NCI-H748 (cell line): Measurements from ENCODE around the gene PARP16.

Experiments
- DNase-seq: peaks from one replicate; lab custom pipeline; 2025; ENCODE audit not compliant: unreplicated experiment; lab: John Stamatoyannopoulos, UW

The PARP16 gene

DNA sequence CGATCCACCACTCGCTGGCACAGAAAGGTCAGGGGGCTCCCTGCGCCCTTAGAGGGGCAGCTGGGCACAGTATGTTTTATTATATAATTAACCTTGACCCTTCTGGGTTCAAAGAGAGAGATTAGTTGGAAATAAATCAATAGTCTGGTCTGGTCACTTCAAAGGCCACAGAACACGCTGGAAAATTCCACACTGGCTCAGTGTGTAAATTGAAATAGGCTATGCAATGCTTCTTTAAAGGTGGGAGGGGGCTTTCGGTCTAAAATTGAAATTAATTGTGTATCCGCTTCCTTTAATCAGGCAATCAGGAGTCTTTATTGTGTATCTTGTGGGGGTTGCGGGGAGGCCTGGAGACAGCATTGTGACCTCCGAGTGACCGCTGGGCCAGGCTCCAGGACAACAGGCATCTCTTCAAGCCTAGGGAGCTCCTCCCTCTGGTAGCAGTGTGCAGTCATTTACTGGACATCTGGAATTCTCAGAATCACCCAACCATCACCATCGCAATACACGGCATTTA lies 25.8 kb upstream of the PARP16 start:
- DNase-seq, result no peak

DNA sequence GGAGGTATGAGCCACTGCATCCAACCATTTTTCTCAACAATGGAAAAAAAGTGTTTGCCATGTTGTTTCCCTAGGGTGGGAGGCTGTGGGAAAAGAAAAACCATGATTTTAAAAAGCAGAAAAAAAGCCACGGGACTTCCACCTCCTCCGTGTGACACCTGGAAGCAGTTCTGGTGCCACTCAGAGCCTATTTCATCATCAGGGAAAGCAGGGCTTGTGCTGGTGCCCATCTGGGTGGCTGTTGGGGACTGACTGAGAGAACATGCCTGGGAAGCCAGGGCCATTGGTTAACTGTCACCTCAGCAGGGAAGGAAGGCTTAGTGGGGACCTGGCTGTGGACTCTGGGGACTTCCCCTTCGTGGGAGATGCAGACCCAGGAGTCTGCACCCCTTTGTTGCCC lies 25.1 kb upstream of the PARP16 start:
- no peak for DNase-seq

DNA sequence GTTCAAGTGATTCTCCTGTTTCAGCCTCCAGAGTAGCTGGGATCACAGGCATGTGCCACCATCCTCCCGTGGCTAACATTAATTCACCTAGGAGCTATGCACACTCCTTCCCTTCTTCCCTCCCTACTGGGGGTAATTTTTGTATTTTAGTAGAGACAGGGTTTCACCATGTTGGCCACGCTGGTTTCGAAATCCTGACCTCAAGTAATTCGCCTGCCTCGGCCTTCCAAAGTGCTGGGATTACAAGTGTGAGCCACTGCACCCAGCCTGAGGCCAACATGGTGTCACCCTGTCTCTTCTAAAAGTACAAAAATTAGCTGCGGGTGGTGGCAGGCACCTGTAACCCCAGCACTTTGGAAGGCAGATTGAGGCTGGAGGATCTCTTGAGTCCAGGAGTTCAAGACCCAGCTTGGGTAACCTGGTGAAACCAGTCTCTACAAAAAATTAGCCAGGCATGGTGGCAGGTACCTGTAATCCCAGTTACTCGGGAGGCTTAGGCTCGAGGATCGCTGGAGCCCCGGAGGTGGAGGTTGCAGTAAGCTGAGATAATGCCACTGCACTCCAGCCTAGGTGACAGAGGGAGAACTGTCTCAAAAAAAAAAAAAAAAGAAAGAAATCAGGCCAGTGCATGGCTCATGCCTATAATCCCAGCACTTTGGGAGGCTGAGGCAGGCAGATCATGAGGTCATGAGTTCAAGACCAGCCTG lies 23.9 kb upstream of the PARP16 start:
- no peak for DNase-seq

DNA sequence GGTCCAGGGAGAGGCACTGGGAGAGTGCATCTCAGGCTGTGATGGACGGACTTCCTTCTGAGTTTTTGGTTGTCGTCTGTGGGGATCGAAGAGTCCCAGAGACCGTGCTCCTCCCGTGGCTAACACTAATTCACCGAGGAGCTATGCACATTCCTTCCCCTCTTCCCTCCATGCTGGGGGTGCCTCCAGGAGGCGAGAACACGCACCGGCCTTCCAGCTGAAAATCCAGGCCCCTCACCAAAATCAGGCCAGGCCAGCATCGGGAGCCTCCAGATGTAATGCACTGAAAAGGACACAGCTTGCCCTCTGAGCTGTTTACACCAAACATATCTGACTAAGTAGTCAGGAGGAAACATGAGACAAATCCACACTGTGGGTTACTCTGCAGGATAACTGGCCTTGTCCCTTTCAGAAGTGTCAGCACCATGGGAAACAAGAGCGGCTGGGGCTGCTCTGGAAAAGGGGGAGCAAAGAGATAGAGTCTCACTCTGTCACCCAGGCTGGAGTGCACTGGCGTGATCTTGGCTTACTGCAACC lies 23.3 kb upstream of the PARP16 start:
- no peak for DNase-seq

DNA sequence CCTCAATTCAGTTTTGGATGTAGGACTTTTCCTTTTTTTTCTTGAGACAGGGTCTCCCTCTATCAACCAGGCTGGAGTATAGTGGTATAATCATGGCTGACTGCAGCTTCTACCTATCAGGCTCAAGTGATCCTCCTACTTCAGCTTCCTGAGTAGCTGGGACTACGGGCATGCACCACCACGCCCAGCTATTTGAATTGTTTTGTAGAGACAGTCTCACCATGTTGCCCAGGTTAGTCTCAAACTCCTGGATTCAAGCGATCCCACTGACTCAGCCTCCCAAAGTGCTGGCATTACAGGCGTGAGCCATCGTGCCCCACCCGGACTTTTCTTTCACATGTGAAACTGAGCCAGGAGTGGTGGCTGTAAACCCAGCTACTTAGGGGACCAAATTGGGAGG lies 21.3 kb upstream of the PARP16 start:
- DNase-seq, result no peak

DNA sequence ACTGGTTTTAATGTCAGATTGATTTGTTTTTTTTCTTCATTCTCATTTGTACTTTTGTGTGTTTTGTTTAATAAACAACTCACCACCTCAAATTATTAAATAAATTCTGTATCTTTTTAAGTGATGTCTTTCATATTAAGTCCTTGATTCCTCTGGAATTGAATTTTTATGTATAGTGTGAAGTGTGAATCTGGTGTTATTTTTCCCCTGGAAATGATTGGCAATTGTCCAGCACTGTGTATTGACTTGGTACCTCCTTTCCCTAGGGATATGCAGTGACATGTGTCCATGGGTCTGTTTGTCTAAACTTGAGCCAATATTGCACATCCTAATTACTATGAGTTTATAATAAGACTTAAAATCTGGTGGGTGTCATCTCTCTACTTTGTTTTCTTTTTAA lies 19.9 kb upstream of the PARP16 start:
- DNase-seq, result peak; percentile 13

DNA sequence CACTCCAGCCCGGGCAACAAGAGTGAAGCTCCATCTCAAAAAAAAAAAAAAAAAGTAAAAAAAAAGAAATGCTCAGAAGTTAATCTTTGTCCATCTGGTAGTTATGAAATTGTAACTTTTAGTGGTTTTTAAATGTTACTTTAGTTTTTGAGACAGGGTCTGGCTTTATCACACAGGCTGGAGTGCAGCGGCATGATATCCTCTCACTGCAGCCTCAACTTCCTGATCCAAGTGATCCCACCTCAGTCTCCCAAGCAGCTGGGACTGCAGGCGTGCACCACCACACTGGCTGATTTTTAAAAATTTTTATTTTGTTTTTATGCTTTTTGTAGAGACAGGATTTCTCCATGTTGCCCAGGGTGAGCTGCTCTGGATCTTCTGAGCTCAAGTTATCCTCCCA lies 19.1 kb upstream of the PARP16 start:
- DNase-seq, result no peak

DNA sequence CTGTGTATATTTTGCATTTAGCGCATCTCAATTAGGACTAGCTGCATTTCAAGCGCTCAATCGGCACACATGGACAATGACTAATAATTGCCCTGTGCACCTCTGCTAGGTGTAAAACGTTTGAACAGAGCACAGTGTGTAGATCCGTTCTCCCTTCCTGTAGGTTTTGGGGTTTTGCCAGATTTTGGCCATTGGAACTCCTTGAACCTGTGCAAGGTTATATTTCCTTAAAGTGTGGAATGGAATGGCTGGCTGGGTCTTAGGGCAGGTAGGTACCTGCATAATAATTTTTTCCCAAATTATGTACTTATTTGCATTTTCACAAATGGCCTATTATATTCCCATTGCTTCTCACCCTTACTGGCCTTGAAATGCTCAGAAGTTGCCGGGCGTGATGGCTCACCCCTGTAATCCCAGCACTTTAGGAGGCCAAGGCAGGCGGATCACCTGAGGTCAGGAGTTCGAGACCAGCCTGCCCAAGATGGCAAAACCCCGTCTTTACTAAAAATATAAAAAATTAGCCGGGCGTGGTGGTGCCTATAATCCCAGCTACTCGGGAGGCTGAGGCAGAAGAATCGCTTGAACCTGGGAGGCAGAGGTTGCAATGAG lies 18.6 kb upstream of the PARP16 start:
- DNase-seq, result no peak

DNA sequence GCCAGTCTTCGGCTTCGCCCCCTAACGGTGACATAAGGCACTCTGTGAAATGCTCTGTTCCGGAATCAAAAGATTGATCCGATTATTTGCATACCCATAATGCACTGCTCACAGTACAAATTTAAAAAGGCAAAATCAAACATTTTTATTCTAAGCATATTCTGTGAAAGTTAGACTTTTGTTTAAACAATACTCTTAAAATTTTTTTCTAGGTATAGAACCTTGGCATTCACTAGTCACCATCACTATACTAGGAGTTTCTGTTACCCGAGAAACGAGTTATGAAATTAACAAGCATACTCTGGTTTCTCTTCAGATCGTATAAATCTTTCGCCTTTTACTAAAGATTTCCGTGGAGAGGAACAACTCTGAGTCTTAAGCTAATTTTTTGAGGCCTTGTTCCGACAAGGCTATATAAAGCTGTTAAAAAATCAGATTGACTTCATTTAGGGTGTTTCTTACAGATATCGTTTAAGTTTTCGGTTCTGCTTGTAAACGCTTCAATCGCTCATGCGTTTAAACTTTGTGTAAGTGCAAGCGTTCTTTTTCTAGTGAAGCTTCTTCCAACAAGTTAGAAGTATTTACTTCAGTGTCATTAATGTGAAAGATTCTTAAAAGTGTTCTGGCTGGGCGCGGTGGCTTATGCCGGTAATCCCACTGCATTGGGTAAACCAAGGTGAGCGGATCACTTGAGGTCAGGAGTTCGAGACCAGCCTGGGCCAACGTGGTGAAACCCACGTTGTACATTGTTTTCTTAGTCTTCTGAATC lies 17.9 kb upstream of the PARP16 start, which contains the start of gene RNU5B-1:
Gene RNU5B-1 (plus strand): TSS at position 297 of the 769 bp plus-strand sequence.
- DNase-seq, result peak; percentile 93

DNA sequence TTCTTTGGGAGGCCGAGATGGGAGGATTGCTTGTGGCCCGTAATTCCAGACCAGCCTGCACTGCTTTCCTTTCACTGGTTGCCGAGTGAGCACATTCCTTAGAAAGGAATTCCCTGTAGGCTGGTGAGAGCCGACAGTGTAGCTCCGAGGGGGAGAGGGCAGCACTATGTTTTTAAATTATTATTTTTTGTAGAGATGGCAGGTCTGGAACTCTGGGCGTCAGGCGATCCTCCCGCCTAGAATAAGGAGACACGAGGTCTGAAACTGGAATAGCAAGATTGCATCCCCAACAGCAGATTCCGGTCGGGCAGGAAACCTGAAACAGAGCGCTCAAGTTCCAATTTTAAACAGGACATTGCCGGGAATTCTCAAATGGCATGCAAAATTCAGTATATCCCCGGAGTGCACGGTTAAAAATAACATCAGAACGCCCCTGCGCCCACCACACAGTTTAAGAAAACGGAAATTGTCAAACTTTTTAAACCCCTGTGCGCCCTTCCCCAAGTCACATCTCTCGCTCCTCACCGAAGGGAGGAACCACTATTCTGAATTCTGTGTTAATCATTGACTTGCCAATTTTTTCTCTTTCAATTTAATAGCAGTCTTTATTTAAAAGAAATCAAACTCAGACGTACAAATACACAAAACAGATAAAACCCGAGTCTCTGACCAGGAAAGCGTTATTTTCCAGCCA lies 17.2 kb upstream of the PARP16 start:
- DNase-seq, result peak; percentile 63

DNA sequence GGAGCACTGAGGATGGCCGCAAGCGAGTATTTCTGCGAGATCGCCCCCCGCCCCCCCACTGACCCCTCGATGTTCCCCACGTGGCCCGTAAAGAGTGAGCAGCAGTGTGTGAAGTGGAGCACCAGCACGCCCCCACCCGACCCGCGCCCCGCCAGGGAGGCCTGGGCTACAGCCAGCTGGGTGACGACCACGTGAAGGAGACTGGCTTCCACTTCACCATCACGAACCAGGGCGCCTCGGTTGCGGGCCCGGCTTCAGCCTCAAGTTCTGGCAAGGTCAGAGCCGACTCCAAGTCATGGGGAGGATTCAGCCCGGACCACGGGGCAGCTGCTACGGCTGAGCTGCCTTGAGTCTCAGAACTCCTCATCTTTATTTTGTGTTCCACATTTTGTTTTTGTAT lies 15.4 kb upstream of the PARP16 start:
- no peak for DNase-seq

DNA sequence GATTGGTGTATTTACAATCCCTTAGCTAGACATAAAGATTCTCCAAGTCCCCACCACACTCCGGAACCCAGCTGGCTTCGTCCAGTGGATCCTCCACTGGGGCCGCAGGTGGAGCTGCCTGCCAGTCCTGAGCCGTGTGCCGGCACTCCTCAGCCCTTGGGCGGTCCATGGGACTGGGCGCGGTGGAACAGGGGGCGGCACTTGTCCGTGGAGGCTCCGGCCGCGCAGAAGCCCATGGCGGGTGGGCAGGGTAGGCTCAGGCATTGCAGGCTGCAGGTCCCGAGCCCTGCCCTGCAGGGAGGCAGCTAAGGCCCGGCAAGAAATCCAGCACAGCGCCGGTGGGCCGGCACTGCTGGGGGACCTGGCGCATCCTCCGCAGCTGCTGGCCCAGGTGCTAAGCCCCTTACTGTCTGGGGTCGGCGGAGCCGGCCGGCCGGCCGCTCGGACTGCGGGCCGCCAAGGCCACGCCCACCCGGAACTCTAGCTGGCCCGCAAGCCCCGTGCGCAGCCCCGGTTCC lies 14.3 kb upstream of the PARP16 start:
- DNase-seq, result no peak

DNA sequence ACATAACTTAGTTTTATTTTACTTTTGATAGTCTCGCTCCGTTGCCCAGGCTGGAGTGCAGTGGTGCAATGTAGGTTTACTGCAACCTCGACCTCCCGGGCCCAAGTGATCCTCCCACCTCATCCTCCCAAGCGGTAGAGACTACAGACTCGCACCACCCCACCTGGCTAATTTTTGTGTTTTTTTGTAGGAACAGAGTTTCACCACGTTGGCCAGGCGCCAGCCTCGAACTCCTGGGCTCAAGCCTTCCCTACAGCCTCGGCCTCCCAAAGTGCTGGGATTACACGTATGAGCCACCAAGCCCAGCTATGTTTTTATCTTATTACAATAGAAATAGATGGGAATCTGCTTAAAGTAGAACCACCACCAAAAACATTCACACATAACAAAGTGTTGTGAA lies 12.0 kb upstream of the PARP16 start:
- DNase-seq, result no peak

DNA sequence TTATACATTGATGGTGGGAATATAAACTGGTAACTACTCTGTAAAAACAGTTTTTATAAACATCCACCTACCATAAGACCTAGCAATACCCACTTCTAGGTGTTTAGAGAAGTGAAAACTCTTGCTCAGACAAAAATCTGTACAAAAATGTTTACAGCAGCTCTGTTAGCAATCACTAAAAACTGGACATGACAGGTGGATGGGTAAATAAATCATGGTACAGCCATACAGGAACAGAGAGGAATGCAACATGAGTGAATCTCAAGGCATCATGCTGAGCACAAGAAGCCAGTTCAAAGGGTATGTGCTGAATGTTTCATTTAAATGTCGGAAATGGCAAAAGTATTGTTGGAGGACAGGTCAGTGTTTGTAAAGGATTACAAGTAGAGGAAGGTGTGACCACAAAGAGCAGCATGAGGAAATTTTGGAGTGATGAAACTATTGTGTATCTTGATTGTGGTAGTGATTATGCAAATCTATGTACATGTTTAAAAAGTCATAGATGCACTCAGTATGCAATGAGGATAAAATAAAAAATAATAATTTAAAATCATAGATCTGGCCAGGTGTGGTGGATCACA lies 6.3 kb upstream of the PARP16 start:
- no peak for DNase-seq

DNA sequence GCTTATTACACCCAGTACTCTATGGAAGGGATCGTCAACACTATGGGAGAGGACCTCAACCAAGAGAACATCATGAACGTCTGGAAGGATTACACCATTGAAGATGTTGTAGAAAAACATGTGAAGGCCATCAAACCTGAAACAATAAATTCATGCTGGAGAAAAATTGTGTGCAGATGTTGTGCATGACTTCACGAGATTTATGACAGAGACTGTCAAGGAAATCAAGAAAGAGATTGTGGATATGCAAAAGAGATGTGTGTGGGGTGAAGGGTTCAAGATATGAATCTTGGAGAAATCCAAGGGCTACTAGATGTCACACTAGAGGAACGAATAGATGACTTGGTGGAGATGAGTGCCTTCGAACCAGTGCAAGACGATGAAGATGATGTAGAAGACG lies 3.5 kb upstream of the PARP16 start:
- no peak for DNase-seq

DNA sequence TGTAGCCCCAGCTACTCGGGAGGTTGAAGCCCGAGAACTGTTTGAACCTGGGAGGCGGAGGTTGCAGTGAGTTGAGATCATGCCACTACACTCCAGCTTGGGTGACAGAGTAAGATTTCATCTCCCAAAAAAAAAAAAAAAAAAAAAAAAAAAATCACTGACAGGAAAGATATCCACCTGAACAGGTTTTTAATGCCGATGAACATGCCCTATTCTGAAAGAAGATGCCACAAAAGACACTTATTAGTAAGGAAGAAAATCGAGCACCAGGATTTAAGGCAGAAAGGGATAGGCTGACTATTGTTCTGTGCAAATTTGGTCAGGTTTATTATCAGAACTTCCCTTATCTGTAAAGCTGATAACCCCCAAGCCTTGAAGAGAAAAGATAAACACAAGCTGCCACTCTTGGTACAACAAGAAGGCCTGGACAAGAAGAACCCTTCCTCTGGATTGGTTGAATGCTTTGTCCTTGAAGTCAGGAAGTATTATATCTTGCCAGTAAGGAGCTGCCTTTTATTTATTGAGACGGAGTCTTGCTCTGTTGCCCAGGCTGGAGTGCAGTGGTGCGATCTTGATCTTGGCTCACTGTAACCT lies 2.7 kb upstream of the PARP16 start:
- no peak for DNase-seq

DNA sequence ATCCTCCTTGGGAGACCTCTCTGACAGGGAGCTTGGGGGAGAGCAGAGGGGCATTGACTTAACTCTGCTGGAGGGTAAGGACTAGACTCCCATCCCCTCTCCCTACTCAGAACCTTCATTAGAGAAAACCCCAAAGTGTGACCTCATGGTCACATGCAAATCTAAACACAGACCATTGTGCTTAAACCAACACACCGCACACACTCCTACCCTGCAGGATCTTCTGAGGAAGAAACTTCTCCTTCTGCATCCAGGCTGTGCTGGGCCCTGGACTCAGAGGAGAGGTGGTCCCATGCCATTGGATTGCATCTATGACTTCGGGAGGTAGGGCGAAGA lies 805 bp upstream of the PARP16 start:
- no peak for DNase-seq

DNA sequence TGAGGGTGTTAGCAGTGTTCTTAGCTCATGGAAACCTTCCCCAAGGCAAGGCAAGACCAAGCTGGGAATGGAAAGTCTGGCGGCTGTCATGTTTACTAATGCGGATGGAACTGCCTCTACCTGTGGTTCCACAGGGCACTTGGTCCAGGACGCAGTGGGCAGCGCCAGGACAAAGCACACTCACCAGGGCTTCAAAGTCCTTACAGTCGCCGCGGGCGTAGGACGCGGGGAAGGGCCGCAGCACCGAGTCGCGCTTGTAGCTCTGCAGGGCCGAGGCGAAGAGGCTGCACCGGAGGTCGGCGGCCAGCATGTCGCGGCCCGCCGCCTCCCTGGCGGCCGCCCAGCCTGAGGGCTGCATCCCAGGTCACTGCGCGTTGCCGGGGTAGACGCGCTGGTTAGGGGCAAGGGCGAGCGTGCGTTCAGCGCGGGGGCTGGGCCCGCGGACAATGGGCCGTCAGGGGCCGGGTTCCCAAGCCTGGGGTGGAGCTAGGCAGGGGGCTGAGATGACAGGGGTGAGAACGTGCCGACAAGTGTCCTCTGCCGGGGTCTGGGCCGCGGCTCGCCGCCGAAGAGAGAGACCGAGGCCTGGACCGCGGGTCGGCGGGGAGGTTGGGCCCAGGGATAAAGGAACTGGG lies 497 bp downstream of the PARP16 start:
- no peak for DNase-seq

DNA sequence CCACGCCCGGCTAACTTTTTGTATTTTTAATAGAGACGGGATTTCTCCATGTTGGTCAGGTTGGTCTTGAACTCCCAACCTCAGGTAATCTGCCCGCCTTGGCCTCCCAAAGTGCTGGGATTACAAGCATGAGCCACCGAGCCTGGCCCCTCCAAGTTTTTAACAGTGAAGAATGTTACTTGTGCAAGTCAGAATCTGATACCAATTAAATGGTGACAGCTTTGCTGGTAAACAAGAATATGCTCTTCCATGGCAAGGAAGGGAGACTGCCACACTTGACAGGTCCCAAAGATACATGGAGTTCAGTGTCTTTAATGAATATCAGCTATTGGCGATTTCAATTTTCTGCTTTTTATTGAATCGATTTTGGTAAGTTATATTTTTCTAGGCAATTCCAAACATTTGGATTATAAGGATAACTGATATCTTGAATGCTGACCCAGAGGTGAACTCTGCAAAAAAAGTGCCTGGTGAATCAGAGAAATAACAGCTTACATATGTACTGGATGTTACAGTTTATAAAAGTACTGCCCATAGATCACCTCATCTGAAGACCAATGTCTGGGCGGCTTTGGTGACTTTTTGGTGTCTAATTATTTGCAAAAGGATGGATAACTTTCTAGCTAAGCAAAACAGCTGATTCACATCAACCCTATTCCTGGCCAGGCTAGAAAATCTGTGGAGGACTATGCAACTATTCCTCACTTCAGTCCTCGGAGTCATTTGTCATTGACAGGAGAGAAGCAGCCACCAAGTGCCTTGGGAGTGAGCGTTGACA lies 1.2 kb downstream of the PARP16 start:
- DNase-seq, result no peak
